SK-N-SH (cell line): Measurements from ENCODE around the gene CHD9. TPM values are rescaled to one million over a fixed set of nuclear protein-coding genes. Genes with fewer than 3 reads are reported as not detected.
"Not testable (repeated sequence)": the region's sequence is repeated elsewhere in the genome, so short reads cannot be mapped to it uniquely, and the experiment has no call there.

Source experiments
- CTCF ChIA-PET: fragments of 300-600, 350-600 bp; formaldehyde crosslinking; extraction: SDS; loops from one replicate; lab custom pipeline; 2021; lab: Yijun Ruan, JAX
- POLR2A ChIA-PET: fragments of 350-600 bp; sonication (Branson Sonifier 250); formaldehyde crosslinking; extraction: SDS; loops from one replicate; lab custom pipeline; 2020; ENCODE audit warnings: antibody characterized with exemption, inconsistent platforms; lab: Yijun Ruan, JAX
- DNase-seq: peaks from one replicate; pipeline ENCODE4 v3.0.0; 2012
- H2AFZ ChIP-seq: fragments of 200-600 bp; sonication (generic); 2 replicates; pipeline ENCODE4 v1.8.1; 2016; ENCODE audit warnings: antibody characterized with exemption, mild to moderate bottlenecking, low read depth
- H3F3A ChIP-seq: fragments of 200-600 bp; sonication (generic); replicated peaks from 2 replicates; pipeline ENCODE3; 2016; ENCODE audit warnings: antibody characterized with exemption, mild to moderate bottlenecking; ENCODE audit not compliant: insufficient read depth
- H3K27ac ChIP-seq, 2 experiments: fragments of 200-500 bp in 1 of 2; fragments of 200-600 bp in 1 of 2; sonication (Bioruptor generic) in 1 of 2; sonication (generic), shearing (Covaris generic) in 1 of 2; 2 replicates each; pipeline versions ENCODE4 v1.5.1 to v1.6.1; 2014 to 2016; ENCODE audit warnings: low read depth in 2 of 2, inconsistent platforms in 1 of 2, low read length in 1 of 2, mild to moderate bottlenecking in 1 of 2, mixed read lengths in 1 of 2
- H3K27me3 ChIP-seq: fragments of 200-600 bp; sonication (generic), shearing (Covaris generic); 2 replicates; pipeline ENCODE4 v1.6.1; 2016; ENCODE audit warnings: mixed run types; ENCODE audit not compliant: insufficient read depth
- H3K36me3 ChIP-seq, 2 experiments: fragments of 200-500 bp in 1 of 2; fragments of 200-600 bp in 1 of 2; sonication (Bioruptor generic) in 1 of 2; sonication (generic) in 1 of 2; replicated peaks in 1 of 2; 2 replicates each; pipeline versions ENCODE3 to v1.5.1; 2014 to 2016; ENCODE audit warnings: low read length in 1 of 2, mild to moderate bottlenecking in 1 of 2; ENCODE audit not compliant: insufficient read depth in 2 of 2, control insufficient read depth in 1 of 2
- H3K4me1 ChIP-seq, 2 experiments: fragments of 200-500 bp in 1 of 2; fragments of 200-600 bp in 1 of 2; sonication (Bioruptor generic) in 1 of 2; sonication (generic), shearing (Covaris generic) in 1 of 2; 2 replicates each; pipeline versions ENCODE4 v1.5.1 to v1.6.1; 2014 to 2016; ENCODE audit warnings: low read depth in 1 of 2, low read length in 1 of 2, mixed run types in 1 of 2; ENCODE audit not compliant: insufficient read depth in 2 of 2, control insufficient read depth in 1 of 2
- H3K4me2 ChIP-seq: fragments of 200-600 bp; sonication (generic), shearing (Covaris generic); 2 replicates; pipeline ENCODE4 v1.6.1; 2017; ENCODE audit warnings: mixed run types
- H3K4me3 ChIP-seq, 2 experiments: fragments of 200-500 bp in 1 of 2; fragments of 200-600 bp in 1 of 2; sonication (Bioruptor generic) in 1 of 2; sonication (generic), shearing (Covaris generic) in 1 of 2; 2 replicates each; pipeline versions ENCODE4 v1.5.1 to v1.8.1; 2014 to 2016; ENCODE audit warnings: low read depth in 2 of 2, inconsistent platforms in 1 of 2, low read length in 1 of 2, mild to moderate bottlenecking in 1 of 2, mixed read lengths in 1 of 2, moderate library complexity in 1 of 2
- H3K79me2 ChIP-seq: fragments of 200-600 bp; sonication (generic); 2 replicates; pipeline ENCODE4 v1.8.1; 2017; ENCODE audit warnings: mild to moderate bottlenecking; ENCODE audit not compliant: insufficient read depth
- H3K9ac ChIP-seq: fragments of 200-600 bp; sonication (generic); 2 replicates; pipeline ENCODE4 v1.6.1; 2017; ENCODE audit warnings: mixed run types
- H3K9me2 ChIP-seq: fragments of 200-600 bp; sonication (generic); 2 replicates; pipeline ENCODE4 v1.6.1; 2017; ENCODE audit warnings: mixed run types
- H3K9me3 ChIP-seq: fragments of 200-600 bp; sonication (generic); 2 replicates; pipeline ENCODE4 v1.6.1; 2017; ENCODE audit warnings: mixed run types, mild to moderate bottlenecking, moderate library complexity
- H4K20me1 ChIP-seq: fragments of 200-600 bp; sonication (generic); 2 replicates; pipeline ENCODE4 v1.6.1; 2017; ENCODE audit warnings: mild to moderate bottlenecking, mixed run types; ENCODE audit not compliant: insufficient read depth
- CHD2 ChIP-seq: fragments of 150-350 bp; IDR thresholded peaks from 2 replicates; pipeline ENCODE4 v1.6.1; 2018; ENCODE audit warnings: low read length; ENCODE audit not compliant: partially characterized antibody
- ELF1 ChIP-seq: IDR thresholded peaks from 2 replicates; pipeline ENCODE4 v1.4.0; 2012
- FOXM1 ChIP-seq: IDR thresholded peaks from 2 replicates; pipeline ENCODE4 v1.4.0; 2012; ENCODE audit warnings: low read depth, mild to moderate bottlenecking
- MAX ChIP-seq: IDR thresholded peaks from 2 replicates; pipeline ENCODE4 v1.4.0; 2012; ENCODE audit warnings: low read depth
- MEF2A ChIP-seq: IDR thresholded peaks from 2 replicates; pipeline ENCODE4 v1.4.0; 2012; ENCODE audit warnings: low read depth, borderline replicate concordance
- MXI1 ChIP-seq: IDR thresholded peaks from 2 replicates; pipeline ENCODE4 v1.6.1; 2012; ENCODE audit warnings: mild to moderate bottlenecking, low read depth, low read length, improper control_type of control experiment
- PBX3 ChIP-seq: IDR thresholded peaks from 2 replicates; pipeline ENCODE4; 2012
- RAD21 ChIP-seq: IDR thresholded peaks from 2 replicates; pipeline ENCODE4 v1.6.1; 2012; ENCODE audit warnings: mild to moderate bottlenecking, low read length
- RFX5 ChIP-seq: IDR thresholded peaks from 2 replicates; pipeline ENCODE4 v1.6.1; 2012; ENCODE audit warnings: mild to moderate bottlenecking, improper control_type of control experiment, low read length
- SIN3A ChIP-seq: IDR thresholded peaks from 2 replicates; pipeline ENCODE4 v1.6.1; 2012; ENCODE audit warnings: low read depth, mild to moderate bottlenecking, low read length, moderate library complexity, borderline replicate concordance
- SMC3 ChIP-seq: IDR thresholded peaks from 2 replicates; pipeline ENCODE4 v1.6.1; 2012; ENCODE audit warnings: low read depth, low read length, improper control_type of control experiment
- TAF1 ChIP-seq: IDR thresholded peaks from 2 replicates; pipeline ENCODE4 v1.6.1; 2012; ENCODE audit warnings: low read depth, mild to moderate bottlenecking, low read length, moderate library complexity, borderline replicate concordance
- USF2 ChIP-seq: fragments of 150-350 bp; IDR thresholded peaks from 2 replicates; pipeline ENCODE4 v1.6.1; 2017; ENCODE audit warnings: antibody characterized with exemption, low read length, low read depth, borderline replicate concordance
- WGBS: methylation state at CpG from one replicate; pipeline ENCODE4 v1.1.6; 2017; ENCODE audit warnings: low lambda C conversion rate; 5-methylcytosine and 5-hydroxymethylcytosine counted together
- polyA plus RNA-seq, 3 experiments: library from polyadenylated mRNA; depleted of rRNA; stranded (reverse); fragments of >200 nt; gene quantifications; 2 replicates each; pipeline ENCODE4 v1.2.3, GENCODE V29; 2012

CHD9 gene
- polyA plus RNA-seq, 1 of the 3 experiments (the other 2 are of a cell fraction), result 6.2 TPM

GRCh38 chr16:53048139-53048915 lies 6.5 kb upstream of the CHD9 start:
- H3K27me3 ChIP-seq, result no peaks in the 10 kb centered on the region
- H3K4me2 ChIP-seq, result no peak overlapping the region
- WGBS, result 90% methylated on average over 4 of the region's 4 CpGs
- TF ChIP-seq CHD2 (no peak), RFX5 (no peak)
- H3K79me2 ChIP-seq, result peaks cover 10% of the 10 kb centered on the region; the same call in 1 of the 2 replicates
- peaks cover 7% of the 10 kb centered on the region for H3F3A ChIP-seq
- H3K9ac ChIP-seq, result no peak overlapping the region
- H3K4me3 ChIP-seq, result no peak overlapping the region
- H3K9me2 ChIP-seq, result no peaks in the 10 kb centered on the region
- POLR2A ChIA-PET, result no interaction called here
- no peaks in the 10 kb centered on the region for H3K9me3 ChIP-seq
- H4K20me1 ChIP-seq, result no peaks in the 10 kb centered on the region
- DNase-seq, result no peak
- H3K36me3 ChIP-seq, result peaks cover 0 to 8% of the 10 kb centered on the region in 2 experiments
- CTCF ChIA-PET, result no interaction called here
- H3K27ac ChIP-seq, result no peak overlapping the region
- H3K4me1 ChIP-seq, result peaks cover 0 to 4% of the 10 kb centered on the region in 2 experiments; a peak in 2 of 4 replicates
- H2AFZ ChIP-seq, result no peak overlapping the region

- H3K4me2 ChIP-seq, H3K9ac ChIP-seq, H3K4me3 ChIP-seq, H3K27ac ChIP-seq, H3K36me3 ChIP-seq, POLR2A ChIA-PET, H4K20me1 ChIP-seq, H2AFZ ChIP-seq, H3K27me3 ChIP-seq, DNase-seq, H3K9me3 ChIP-seq, H3K9me2 ChIP-seq: not testable (repeated sequence)
- H3K4me1 ChIP-seq, result peaks cover 7 to 12% of the 10 kb centered on the region in 2 experiments; a peak in 2 of 4 replicates
- peaks cover 28% of the 10 kb centered on the region for H3K79me2 ChIP-seq
- 96% methylated on average over 4 of the region's 4 CpGs for WGBS
- CTCF ChIA-PET, result interaction anchor here (1.2 kb wide), 1 partner anchor 232 kb away, joined by 3 read pairs; no protein-coding TSS in a partner anchor
- peaks cover 16% of the 10 kb centered on the region for H3F3A ChIP-seq
Measured at GRCh38 chr16:53051255-53051654, 3.5 kb upstream of the CHD9 start.

GRCh38 chr16:53052519-53053501 lies 2.0 kb upstream of the CHD9 start, which contains the start of gene CHD9NB:
TSS of gene CHD9NB (minus strand) at chr16:53052897. CDS start at chr16:53044158, 8,739 bp downstream.
- 42% methylated on average over 2 of the region's 2 CpGs for WGBS
- Histone ChIP-seq H3K4me1 (peaks cover 12 to 14% of the 10 kb centered on the region in 2 experiments; a peak in 2 of 4 replicates), H3K9ac (peak within 1 kb of the TSS; percentile 49; the same call in 1 of the 2 replicates), H3K9me2 (no peaks in the 10 kb centered on the region), H3K27ac (peak within 1 kb of the TSS; percentile 61 to 88), H3K9me3 (no peaks in the 10 kb centered on the region), H3K27me3 (no peaks in the 10 kb centered on the region), H2AFZ (peak within 1 kb of the TSS; percentile 49; the same call in 1 of the 2 replicates), H4K20me1 (no peaks in the 10 kb centered on the region), H3K36me3 (no peaks in the 10 kb centered on the region), H3K4me2 (peak within 1 kb of the TSS; percentile 67), H3K4me3 (peak within 1 kb of the TSS; percentile 36 to 61; a peak in 3 of 4 replicates), H3K79me2 (peaks cover 43% of the 10 kb centered on the region), H3F3A (peaks cover 16% of the 10 kb centered on the region)
- POLR2A ChIA-PET, result interaction anchor here (1.1 kb wide), 1 partner anchor 155 kb away, joined by 5 read pairs; no protein-coding TSS in a partner anchor
- peak; percentile 26 for DNase-seq
- CTCF ChIA-PET, result interaction anchor here (0.6 to 5.2 kb wide), 6 partner anchors 17 to 246 kb away, joined by 3 to 50 read pairs (median 28); no protein-coding TSS in a partner anchor
- TF ChIP-seq SIN3A (no peak), PBX3 (peak; percentile 35; the same call in 1 of the 2 replicates), USF2 (no peak), CHD2 (no peak), ELF1 (no peak), MEF2A (no peak), SMC3 (no peak), MAX (peak; percentile 55; the same call in 1 of the 2 replicates), RAD21 (no peak), TAF1 (no peak; the same call in 1 of the 2 replicates), MXI1 (no peak), FOXM1 (no peak)
